ENCODE results near the gene SOX13. TPM values are rescaled to one million over a fixed set of nuclear protein-coding genes. Genes with fewer than 3 reads are reported as not detected.

The SOX13 gene
- total RNA-seq, 1 donor from 2014 or later: 12.5 TPM

DNA sequence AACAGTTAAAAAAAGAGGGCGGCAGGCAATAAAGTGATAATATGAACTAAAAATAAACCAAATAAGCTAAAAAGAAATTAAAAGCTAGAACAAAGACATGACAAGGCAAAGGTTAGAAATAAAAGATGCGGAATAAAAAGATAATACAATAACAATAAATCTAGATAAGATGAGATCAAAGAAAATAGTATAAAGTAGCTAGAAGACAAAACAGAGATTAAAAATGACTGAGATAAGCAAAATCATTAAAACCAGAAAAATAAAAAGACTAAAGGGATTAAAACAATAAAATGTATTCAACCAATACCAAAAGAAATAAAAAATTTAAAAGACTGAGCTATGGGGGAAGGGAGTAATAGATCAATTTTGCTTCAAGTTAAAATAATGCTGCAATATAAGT lies 10.8 kb upstream of the SOX13 start:
- no peak overlapping the region for H3K27ac Mint-ChIP-seq (ENCODE audit: unreplicated experiment)

GRCh38 chr1:204065174-204065985 lies 7.5 kb upstream of the SOX13 start:
- no peak overlapping the region for H3K4me3 Mint-ChIP-seq (ENCODE audit: unreplicated experiment)
- TF ChIP-seq, protein P1, sequence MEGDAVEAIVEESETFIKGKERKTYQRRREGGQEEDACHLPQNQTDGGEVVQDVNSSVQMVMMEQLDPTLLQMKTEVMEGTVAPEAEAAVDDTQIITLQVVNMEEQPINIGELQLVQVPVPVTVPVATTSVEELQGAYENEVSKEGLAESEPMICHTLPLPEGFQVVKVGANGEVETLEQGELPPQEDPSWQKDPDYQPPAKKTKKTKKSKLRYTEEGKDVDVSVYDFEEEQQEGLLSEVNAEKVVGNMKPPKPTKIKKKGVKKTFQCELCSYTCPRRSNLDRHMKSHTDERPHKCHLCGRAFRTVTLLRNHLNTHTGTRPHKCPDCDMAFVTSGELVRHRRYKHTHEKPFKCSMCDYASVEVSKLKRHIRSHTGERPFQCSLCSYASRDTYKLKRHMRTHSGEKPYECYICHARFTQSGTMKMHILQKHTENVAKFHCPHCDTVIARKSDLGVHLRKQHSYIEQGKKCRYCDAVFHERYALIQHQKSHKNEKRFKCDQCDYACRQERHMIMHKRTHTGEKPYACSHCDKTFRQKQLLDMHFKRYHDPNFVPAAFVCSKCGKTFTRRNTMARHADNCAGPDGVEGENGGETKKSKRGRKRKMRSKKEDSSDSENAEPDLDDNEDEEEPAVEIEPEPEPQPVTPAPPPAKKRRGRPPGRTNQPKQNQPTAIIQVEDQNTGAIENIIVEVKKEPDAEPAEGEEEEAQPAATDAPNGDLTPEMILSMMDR (IDR thresholded peaks at IDR 0.05): no peak
- no peak for DNase-seq (ENCODE audit: extremely low spot score, unreplicated experiment)
- peaks cover 18% of the 10 kb centered on the region for H3K27me3 Mint-ChIP-seq (ENCODE audit: unreplicated experiment)
- no peaks in the 10 kb centered on the region for H3K9me3 Mint-ChIP-seq (ENCODE audit: unreplicated experiment)
- H3K27ac Mint-ChIP-seq (ENCODE audit: unreplicated experiment): peak overlapping the region; percentile 7
- no peaks in the 10 kb centered on the region for H3K36me3 Mint-ChIP-seq (ENCODE audit: unreplicated experiment)
- peaks cover 2% of the 10 kb centered on the region for H3K4me1 Mint-ChIP-seq (ENCODE audit: unreplicated experiment)

More for the DNA sequence above, 10.8 kb upstream of the SOX13 start:
- Mint-ChIP-seq H3K4me3 (ENCODE audit: unreplicated experiment) (no peak overlapping the region), H3K36me3 (ENCODE audit: unreplicated experiment) (no peaks in the 10 kb centered on the region), H3K27me3 (ENCODE audit: unreplicated experiment) (peaks cover 3% of the 10 kb centered on the region), H3K4me1 (ENCODE audit: unreplicated experiment) (peaks cover 6% of the 10 kb centered on the region), H3K9me3 (ENCODE audit: unreplicated experiment) (no peaks in the 10 kb centered on the region)
- DNase-seq (ENCODE audit: extremely low spot score, unreplicated experiment): no peak
- TF ChIP-seq, protein P1 (IDR thresholded peaks at IDR 0.05): no peak

DNA sequence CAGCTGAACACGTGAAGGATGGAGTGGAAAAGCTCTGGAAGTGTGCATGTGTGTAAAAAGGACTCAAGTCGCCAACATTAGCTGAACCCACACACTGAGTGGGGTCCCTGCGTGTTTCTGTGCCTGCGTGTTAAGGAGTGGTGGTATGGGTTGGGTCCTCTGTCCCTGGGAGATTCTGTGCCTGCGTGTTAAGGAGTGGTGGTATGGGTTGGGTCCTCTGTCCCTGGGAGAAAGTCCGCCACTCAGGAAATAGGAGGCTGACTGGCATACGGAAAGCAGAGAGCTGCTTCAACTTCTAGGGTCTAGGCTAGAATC lies 7.0 kb upstream of the SOX13 start:
- peaks cover 18% of the 10 kb centered on the region for H3K27me3 Mint-ChIP-seq (ENCODE audit: unreplicated experiment)
- H3K36me3 Mint-ChIP-seq (ENCODE audit: unreplicated experiment): no peaks in the 10 kb centered on the region
- DNase-seq (ENCODE audit: extremely low spot score, unreplicated experiment): no peak
- H3K9me3 Mint-ChIP-seq (ENCODE audit: unreplicated experiment): no peaks in the 10 kb centered on the region
- peaks cover 2% of the 10 kb centered on the region for H3K4me1 Mint-ChIP-seq (ENCODE audit: unreplicated experiment)
- TF ChIP-seq, protein P1 (IDR thresholded peaks at IDR 0.05): no peak
- H3K27ac Mint-ChIP-seq (ENCODE audit: unreplicated experiment): no peak overlapping the region
- no peak overlapping the region for H3K4me3 Mint-ChIP-seq (ENCODE audit: unreplicated experiment)

GRCh38 chr1:204067935-204068334 lies 5.0 kb upstream of the SOX13 start:
- H3K9me3 Mint-ChIP-seq (ENCODE audit: unreplicated experiment): no peaks in the 10 kb centered on the region
- H3K4me3 Mint-ChIP-seq (ENCODE audit: unreplicated experiment): no peak overlapping the region
- H3K27ac Mint-ChIP-seq (ENCODE audit: unreplicated experiment): no peak overlapping the region
- H3K4me1 Mint-ChIP-seq (ENCODE audit: unreplicated experiment): peaks cover 2% of the 10 kb centered on the region
- TF ChIP-seq, protein P1 (IDR thresholded peaks at IDR 0.05): no peak
- peaks cover 21% of the 10 kb centered on the region for H3K27me3 Mint-ChIP-seq (ENCODE audit: unreplicated experiment)
- no peaks in the 10 kb centered on the region for H3K36me3 Mint-ChIP-seq (ENCODE audit: unreplicated experiment)
- DNase-seq (ENCODE audit: extremely low spot score, unreplicated experiment): no peak

- no peaks in the 10 kb centered on the region for H3K36me3 Mint-ChIP-seq (ENCODE audit: unreplicated experiment)
- no peaks in the 10 kb centered on the region for H3K9me3 Mint-ChIP-seq (ENCODE audit: unreplicated experiment)
- TF ChIP-seq, protein P1 (IDR thresholded peaks at IDR 0.05): no peak
- H3K4me1 Mint-ChIP-seq (ENCODE audit: unreplicated experiment): peaks cover 10% of the 10 kb centered on the region
- no peak overlapping the region for H3K27ac Mint-ChIP-seq (ENCODE audit: unreplicated experiment)
- H3K27me3 Mint-ChIP-seq (ENCODE audit: unreplicated experiment): peaks cover 19% of the 10 kb centered on the region
- no peak for DNase-seq (ENCODE audit: extremely low spot score, unreplicated experiment)
- no peak overlapping the region for H3K4me3 Mint-ChIP-seq (ENCODE audit: unreplicated experiment)
Measured at GRCh38 chr1:204069887-204070286, 3.0 kb upstream of the SOX13 start.

Measured in osteocyte (in vitro differentiated cells).